B cell (primary cell): ENCODE results near the gene FOLH1. TPM values are rescaled to one million over a fixed set of nuclear protein-coding genes. Genes with fewer than 3 reads are reported as not detected.
"Not testable (repeated sequence)": the region's sequence is repeated elsewhere in the genome, so short reads cannot be mapped to it uniquely, and the experiment has no call there.

Experiments used
- ATAC-seq: fragments of 200-7000 bp; cut with Tn5 transposase; one replicate; pipeline ENCODE4 v1.10.0; 2021; ENCODE audit warnings: low read depth, mild to moderate bottlenecking, moderate number of reproducible peaks, moderate library complexity
- CTCF ChIA-PET: fragments of 350-600 bp; sonication (Branson Sonifier 250); formaldehyde crosslinking; loops from one replicate; lab custom pipeline; 2021; ENCODE audit warnings: antibody characterized with exemption, inconsistent platforms; lab: Charles Lee
- POLR2A ChIA-PET: fragments of 350-600 bp; sonication (Branson Sonifier 250); formaldehyde crosslinking; loops from one replicate; lab custom pipeline; 2021; ENCODE audit warnings: antibody characterized with exemption; lab: Charles Lee
- DNase-seq: peaks from one replicate; pipeline ENCODE4 v3.0.0; 2013
- H2AFZ ChIP-seq: 2 replicates; pipeline ENCODE4 v1.6.1; 2012; ENCODE audit warnings: mild to moderate bottlenecking, low read depth, low read length; ENCODE audit not compliant: insufficient read depth, poor library complexity, severe bottlenecking
- H3K27ac ChIP-seq, 2 donors: 1 replicate in 1 of 2; 2 replicates in 1 of 2; pipeline ENCODE4 v1.5.1; 2012 to 2013; ENCODE audit warnings: low read length in 2 of 2, mild to moderate bottlenecking in 2 of 2, moderate library complexity in 1 of 2
- H3K27me3 ChIP-seq, 4 experiments: fragments of 200-600 bp in 1 of 4; sonication (generic) in 1 of 4; replicated peaks in 1 of 4; 1 replicate in 2 of 4; 2 replicates in 2 of 4; pipeline versions ENCODE4 v1.6.1 to v1.7.0; 2013 to 2016; ENCODE audit warnings: low read length in 3 of 4, mild to moderate bottlenecking in 2 of 4, mixed read lengths in 1 of 4, moderate library complexity in 1 of 4; ENCODE audit not compliant: insufficient read depth in 4 of 4, control insufficient read depth in 3 of 4; ENCODE audit errors: control extremely low read depth in 1 of 4
- H3K36me3 ChIP-seq, 2 experiments: replicated peaks in 1 of 2; 1 replicate in 1 of 2; 2 replicates in 1 of 2; pipeline versions ENCODE4 v1.6.1 to v1.7.1; 2013; ENCODE audit warnings: low read length in 1 of 2; ENCODE audit not compliant: insufficient read depth in 2 of 2, control insufficient read depth in 1 of 2; ENCODE audit errors: control extremely low read depth in 1 of 2, extremely low read depth in 1 of 2
- H3K4me1 ChIP-seq, 2 donors: fragments of 200-600 bp in 1 of 2; sonication (generic) in 1 of 2; 1 replicate in 1 of 2; 2 replicates in 1 of 2; pipeline versions ENCODE4 v1.5.1 to v1.6.1; 2013 to 2017; ENCODE audit warnings: low read length in 2 of 2; ENCODE audit not compliant: control insufficient read depth in 2 of 2, insufficient read depth in 2 of 2
- H3K4me2 ChIP-seq: replicated peaks from 2 replicates; pipeline ENCODE3; 2012; ENCODE audit warnings: mild to moderate bottlenecking, low read depth, low read length; ENCODE audit not compliant: poor library complexity, severe bottlenecking
- H3K4me3 ChIP-seq, 5 experiments: fragments of 200-600 bp in 1 of 5; sonication (generic) in 1 of 5; 1 replicate in 3 of 5; 2 replicates in 2 of 5; pipeline versions ENCODE4 v1.5.1 to v1.7.0; 2011 to 2016; ENCODE audit warnings: low read length in 4 of 5, mild to moderate bottlenecking in 4 of 5, low read depth in 2 of 5, control low read depth in 1 of 5, moderate library complexity in 1 of 5; ENCODE audit not compliant: insufficient read depth in 1 of 5; ENCODE audit errors: control extremely low read depth in 1 of 5, extremely low read depth in 1 of 5
- H3K79me2 ChIP-seq: fragments of 200-600 bp; sonication (generic); one replicate; pipeline ENCODE4 v1.6.0; 2016; ENCODE audit warnings: low read length; ENCODE audit not compliant: control insufficient read depth, insufficient read depth
- H3K9ac ChIP-seq: fragments of 200-600 bp; sonication (generic); 2 replicates; pipeline ENCODE4 v1.6.1; 2017; ENCODE audit warnings: mild to moderate bottlenecking, low read length, moderate library complexity
- H3K9me3 ChIP-seq, 3 donors: one replicate each; pipeline versions ENCODE4 v1.6.1 to v1.7.1; 2013; ENCODE audit warnings: low read length in 2 of 3; ENCODE audit not compliant: control insufficient read depth in 2 of 3, insufficient read depth in 1 of 3; ENCODE audit errors: control extremely low read depth in 1 of 3
- H4K20me1 ChIP-seq: 2 replicates; pipeline ENCODE4 v1.6.0; 2012; ENCODE audit warnings: mild to moderate bottlenecking, low read length; ENCODE audit not compliant: insufficient read depth, control insufficient read depth, poor library complexity, severe bottlenecking
- H3K27ac Mint-ChIP-seq: one replicate; pipeline ENCODE4 v1.8.0; 2021; ENCODE audit warnings: mixed read lengths
- H3K27me3 Mint-ChIP-seq: one replicate; pipeline ENCODE4 v1.8.0; 2021; ENCODE audit warnings: mixed read lengths
- H3K4me1 Mint-ChIP-seq: one replicate; pipeline ENCODE4 v1.8.0; 2021; ENCODE audit warnings: mixed read lengths
- H3K4me3 Mint-ChIP-seq: one replicate; pipeline ENCODE4 v1.8.0; 2021; ENCODE audit warnings: mixed read lengths
- H3K9me3 Mint-ChIP-seq: one replicate; pipeline ENCODE4 v1.8.0; 2022; ENCODE audit warnings: mixed read lengths; ENCODE audit not compliant: insufficient read depth
- EZH2 ChIP-seq: IDR thresholded peaks from 2 replicates; pipeline ENCODE4 v1.6.1; 2012; ENCODE audit warnings: borderline replicate concordance, low read depth, mild to moderate bottlenecking, moderate library complexity, low read length; ENCODE audit not compliant: insufficient read depth, poor library complexity, severe bottlenecking
- WGBS: methylation state at CpG from one replicate; pipeline ENCODE4 v1.1.5; 2013; ENCODE audit warnings: missing lambda C conversion rate; ENCODE audit not compliant: insufficient coverage; 5-methylcytosine and 5-hydroxymethylcytosine counted together
- intact Hi-C: fragments of 100-400 bp; cut with micrococcal nuclease; formaldehyde crosslinking; loops from one replicate; pipeline ENCODE4 v1.10.0; 2022
- polyA plus RNA-seq: library from polyadenylated mRNA; depleted of rRNA; stranded (reverse); fragments of >200 nt; gene quantifications from 2 replicates; pipeline ENCODE4 v1.2.3, GENCODE V29; 2012
- total RNA-seq, 2 donors: library from RNA; stranded (reverse); fragments of 120-200 nt in 1 of 2; gene quantifications; 1 replicate in 1 of 2; 2 replicates in 1 of 2; pipeline versions ENCODE4 v1.2.3 to v1.2.4, GENCODE V29; 2013 to 2022
- TF ChIP-seq, protein P1 (sequence below): fragments of 200-600 bp; IDR thresholded peaks from one replicate; pipeline ENCODE4 v1.8.0; 2022; ENCODE audit warnings: antibody characterized with exemption, mild to moderate bottlenecking

The FOLH1 gene
- total and polyA plus RNA-seq, 2 donors (not counting 1 experiment from before 2014, with no cell fraction given), result not detected

DNA sequence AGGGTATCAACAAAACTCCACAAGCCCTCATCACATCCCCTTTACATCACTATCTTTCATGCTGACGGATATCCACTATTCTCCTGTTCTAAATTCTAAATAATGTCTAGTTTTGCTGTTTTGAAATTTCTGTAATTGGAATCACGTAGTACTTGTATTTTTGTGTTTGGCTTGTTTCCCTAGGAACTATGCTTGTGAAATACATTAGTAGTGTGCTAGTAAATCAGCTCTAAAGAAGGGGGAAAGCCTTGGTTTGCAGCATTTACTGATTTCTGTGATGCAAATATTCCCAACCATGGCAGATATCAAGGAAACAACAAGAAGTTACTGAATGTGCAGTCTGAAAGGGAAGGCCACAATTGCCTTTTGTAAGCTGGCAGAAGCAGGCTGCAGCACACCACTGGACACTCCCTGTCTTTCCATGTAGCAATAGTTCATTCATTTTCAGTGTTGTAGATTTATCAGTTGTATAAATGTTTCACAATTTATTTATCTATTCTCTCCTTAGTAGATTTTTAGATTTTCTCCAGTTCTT lies 4.7 kb upstream of the FOLH1 start:
- Mint-ChIP-seq H3K9me3 (peaks cover 2% of the 10 kb centered on the region), H3K27ac (no peak overlapping the region), H3K4me3 (no peak overlapping the region), H3K4me1 (no peaks in the 10 kb centered on the region), H3K27me3 (no peaks in the 10 kb centered on the region)
- DNase-seq (no peak), ATAC-seq (no peak)
- Histone ChIP-seq H3K9ac (no peak overlapping the region), H4K20me1 (no peaks in the 10 kb centered on the region), H3K27ac (no peak overlapping the region), H3K36me3 (no peaks in the 10 kb centered on the region), H3K79me2 (no peaks in the 10 kb centered on the region), H3K4me2 (no peak overlapping the region), H2AFZ (no peak overlapping the region), H3K27me3 (peaks cover 0 to 4% (median 1%) of the 10 kb centered on the region in 4 experiments), H3K9me3 (peaks cover 0 to 3% (median 0%) of the 10 kb centered on the region in 3 donors), H3K4me1 (no peaks in the 10 kb centered on the region), H3K4me3 (no peak overlapping the region)
- CTCF ChIA-PET, result no interaction called here
- intact Hi-C loops, result no loop called here
- 60% methylated on average over 1 of the region's 2 CpGs for WGBS
- POLR2A ChIA-PET, result no interaction called here
- TF ChIP-seq EZH2, result no peak
- TF ChIP-seq, protein P1, sequence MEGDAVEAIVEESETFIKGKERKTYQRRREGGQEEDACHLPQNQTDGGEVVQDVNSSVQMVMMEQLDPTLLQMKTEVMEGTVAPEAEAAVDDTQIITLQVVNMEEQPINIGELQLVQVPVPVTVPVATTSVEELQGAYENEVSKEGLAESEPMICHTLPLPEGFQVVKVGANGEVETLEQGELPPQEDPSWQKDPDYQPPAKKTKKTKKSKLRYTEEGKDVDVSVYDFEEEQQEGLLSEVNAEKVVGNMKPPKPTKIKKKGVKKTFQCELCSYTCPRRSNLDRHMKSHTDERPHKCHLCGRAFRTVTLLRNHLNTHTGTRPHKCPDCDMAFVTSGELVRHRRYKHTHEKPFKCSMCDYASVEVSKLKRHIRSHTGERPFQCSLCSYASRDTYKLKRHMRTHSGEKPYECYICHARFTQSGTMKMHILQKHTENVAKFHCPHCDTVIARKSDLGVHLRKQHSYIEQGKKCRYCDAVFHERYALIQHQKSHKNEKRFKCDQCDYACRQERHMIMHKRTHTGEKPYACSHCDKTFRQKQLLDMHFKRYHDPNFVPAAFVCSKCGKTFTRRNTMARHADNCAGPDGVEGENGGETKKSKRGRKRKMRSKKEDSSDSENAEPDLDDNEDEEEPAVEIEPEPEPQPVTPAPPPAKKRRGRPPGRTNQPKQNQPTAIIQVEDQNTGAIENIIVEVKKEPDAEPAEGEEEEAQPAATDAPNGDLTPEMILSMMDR, result no peak

DNA sequence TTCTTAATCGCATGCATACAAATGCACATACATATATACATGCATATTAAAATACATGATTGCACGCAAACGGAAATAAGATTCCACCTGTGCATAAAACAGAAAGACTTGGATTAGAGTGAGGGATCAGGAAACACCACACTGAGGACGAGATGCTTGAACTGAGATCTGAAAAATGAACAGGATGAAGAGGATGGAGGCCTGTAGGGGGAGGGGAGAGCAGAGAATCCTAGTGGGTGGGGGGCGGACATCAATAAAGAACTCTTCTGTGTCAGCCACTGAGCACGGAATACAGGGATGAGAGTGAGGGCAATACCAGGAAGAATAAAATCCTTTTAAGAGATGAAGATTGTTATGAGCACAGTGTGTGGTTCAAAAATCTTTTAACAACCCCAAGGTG lies 1.4 kb downstream of the FOLH1 start:
- ATAC-seq, H3K4me3 ChIP-seq, H4K20me1 ChIP-seq, H3K36me3 ChIP-seq, intact Hi-C loops, H3K27ac Mint-ChIP-seq, H2AFZ ChIP-seq, H3K27me3 ChIP-seq, H3K4me2 ChIP-seq, H3K9me3 Mint-ChIP-seq, H3K4me1 Mint-ChIP-seq, H3K4me3 Mint-ChIP-seq, H3K4me1 ChIP-seq, H3K27ac ChIP-seq, DNase-seq, POLR2A ChIA-PET, H3K79me2 ChIP-seq, H3K27me3 Mint-ChIP-seq, H3K9ac ChIP-seq, H3K9me3 ChIP-seq: not testable (repeated sequence)
- CTCF ChIA-PET, result interaction anchor here (0.6 kb wide), 1 partner anchor 134 kb away, joined by 4 read pairs; no protein-coding TSS in a partner anchor
- 90% methylated on average over 2 of the region's 6 CpGs for WGBS
